SJCRH30 (cell line): ENCODE data around the gene PTBP1. TPM values are rescaled to one million over a fixed set of nuclear protein-coding genes. Genes with fewer than 3 reads are reported as not detected.

Experiments
- DNase-seq, 2 experiments: peaks; one replicate each; pipeline ENCODE4 v3.0.0-alpha.2; 2015 to 2020
- H3K27ac ChIP-seq: fragments of 250-450 bp; sonication (Bioruptor Pico); 2 replicates; pipeline ENCODE4 v1.5.1; 2020; ENCODE audit warnings: mild to moderate bottlenecking, moderate library complexity
- H3K27me3 ChIP-seq: fragments of 250-450 bp; sonication (Bioruptor Pico); 2 replicates; pipeline ENCODE4 v1.5.1; 2020; ENCODE audit warnings: mild to moderate bottlenecking, moderate library complexity
- H3K36me3 ChIP-seq: fragments of 250-450 bp; sonication (Bioruptor Pico); 2 replicates; pipeline ENCODE4 v1.5.1; 2020; ENCODE audit warnings: mild to moderate bottlenecking, moderate library complexity
- H3K4me1 ChIP-seq: fragments of 250-450 bp; sonication (Bioruptor Pico); 2 replicates; pipeline ENCODE4 v1.5.1; 2020; ENCODE audit warnings: mild to moderate bottlenecking, moderate library complexity
- H3K4me3 ChIP-seq: fragments of 250-450 bp; sonication (Bioruptor Pico); 2 replicates; pipeline ENCODE4 v1.5.1; 2020; ENCODE audit warnings: mild to moderate bottlenecking, moderate library complexity
- H3K9me3 ChIP-seq: fragments of 250-450 bp; sonication (Bioruptor Pico); replicated peaks from 2 replicates; pipeline ENCODE4 v1.5.1; 2020; ENCODE audit warnings: mild to moderate bottlenecking, moderate library complexity
- total RNA-seq: library from RNA; depleted of rRNA; stranded (reverse); fragments of >200 nt; shearing (Covaris generic); gene quantifications from 2 replicates; pipeline ENCODE4 v1.2.3, GENCODE V29; 2014

PTBP1 gene
- total RNA-seq, 1 experiment from 2014 or later = 232 TPM

DNA sequence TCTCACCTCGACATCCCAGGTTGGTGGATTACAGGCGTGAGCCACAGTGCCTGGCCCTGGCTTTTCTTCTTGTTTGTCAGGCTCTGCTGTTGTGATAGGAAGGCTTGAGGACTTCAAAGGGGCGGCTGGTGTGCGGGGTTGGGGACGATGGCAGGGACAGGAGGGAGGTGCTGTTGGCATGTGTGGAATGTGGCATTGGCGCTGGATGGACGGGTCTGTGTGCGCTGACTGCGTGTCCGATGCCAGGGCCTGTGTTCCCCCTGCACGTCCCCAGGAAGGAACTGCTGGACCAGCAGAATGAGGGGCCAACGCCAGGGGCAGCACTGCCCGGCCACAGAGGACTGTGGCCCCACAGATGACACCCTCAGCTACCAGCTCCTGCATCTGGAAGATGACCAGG is 12.7 kb upstream of the PTBP1 start:
- H3K27ac ChIP-seq = no peak overlapping the region
- no peak for DNase-seq
- H3K9me3 ChIP-seq = no peaks in the 10 kb centered on the region
- peaks cover 12% of the 10 kb centered on the region; the same call in 1 of the 2 replicates for H3K4me1 ChIP-seq
- no peaks in the 10 kb centered on the region for H3K27me3 ChIP-seq
- no peak overlapping the region for H3K4me3 ChIP-seq
- no peaks in the 10 kb centered on the region for H3K36me3 ChIP-seq

DNA sequence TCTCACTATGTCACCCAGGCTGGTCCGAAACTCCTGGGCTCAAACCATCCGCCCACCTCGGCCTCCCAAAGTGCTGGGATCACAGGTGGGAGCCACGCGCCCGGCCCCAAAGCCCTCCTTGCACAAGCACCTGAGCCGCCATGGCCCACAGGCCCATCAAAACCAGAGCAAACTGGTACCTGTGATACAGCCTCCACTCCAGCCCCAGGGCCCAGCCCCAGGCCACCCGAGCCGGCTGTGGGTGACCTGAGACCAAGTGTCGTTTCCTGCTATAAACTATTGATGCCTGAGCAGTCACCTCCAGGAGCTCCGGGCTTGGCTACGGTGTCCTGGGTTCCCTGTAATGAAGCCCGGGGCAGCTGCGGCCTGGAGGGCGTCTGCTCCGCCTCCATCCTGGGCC is 9.7 kb upstream of the PTBP1 start:
- H3K4me1 ChIP-seq = peaks cover 18% of the 10 kb centered on the region; the same call in 1 of the 2 replicates
- no peaks in the 10 kb centered on the region for H3K36me3 ChIP-seq

DNA sequence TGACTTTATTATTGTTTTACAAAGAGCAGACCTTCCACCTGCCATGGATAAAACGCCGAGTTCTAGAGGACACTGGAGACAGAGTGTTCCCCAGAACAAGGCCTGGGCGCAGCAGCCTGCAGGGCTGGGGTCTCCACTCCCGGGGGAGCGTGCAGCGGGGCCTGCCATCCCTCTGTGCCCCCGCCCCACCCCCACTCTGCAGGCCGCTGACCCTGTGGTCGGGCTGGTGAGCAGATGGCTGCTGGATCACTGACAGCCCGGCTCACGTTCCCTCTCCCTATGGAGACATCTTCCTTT is 8.6 kb upstream of the PTBP1 start:
- Histone ChIP-seq H3K27me3 (no peaks in the 10 kb centered on the region), H3K27ac (peak overlapping the region; percentile 59), H3K36me3 (no peaks in the 10 kb centered on the region), H3K4me1 (peaks cover 18% of the 10 kb centered on the region; the same call in 1 of the 2 replicates), H3K4me3 (peak overlapping the region; percentile 46), H3K9me3 (no peaks in the 10 kb centered on the region)
- no peak for DNase-seq

More for the DNA sequence above, 9.7 kb upstream of the PTBP1 start:
- Histone ChIP-seq H3K27me3 (no peaks in the 10 kb centered on the region), H3K27ac (no peak overlapping the region), H3K4me3 (no peak overlapping the region), H3K9me3 (no peaks in the 10 kb centered on the region)
- DNase-seq = no peak

DNA sequence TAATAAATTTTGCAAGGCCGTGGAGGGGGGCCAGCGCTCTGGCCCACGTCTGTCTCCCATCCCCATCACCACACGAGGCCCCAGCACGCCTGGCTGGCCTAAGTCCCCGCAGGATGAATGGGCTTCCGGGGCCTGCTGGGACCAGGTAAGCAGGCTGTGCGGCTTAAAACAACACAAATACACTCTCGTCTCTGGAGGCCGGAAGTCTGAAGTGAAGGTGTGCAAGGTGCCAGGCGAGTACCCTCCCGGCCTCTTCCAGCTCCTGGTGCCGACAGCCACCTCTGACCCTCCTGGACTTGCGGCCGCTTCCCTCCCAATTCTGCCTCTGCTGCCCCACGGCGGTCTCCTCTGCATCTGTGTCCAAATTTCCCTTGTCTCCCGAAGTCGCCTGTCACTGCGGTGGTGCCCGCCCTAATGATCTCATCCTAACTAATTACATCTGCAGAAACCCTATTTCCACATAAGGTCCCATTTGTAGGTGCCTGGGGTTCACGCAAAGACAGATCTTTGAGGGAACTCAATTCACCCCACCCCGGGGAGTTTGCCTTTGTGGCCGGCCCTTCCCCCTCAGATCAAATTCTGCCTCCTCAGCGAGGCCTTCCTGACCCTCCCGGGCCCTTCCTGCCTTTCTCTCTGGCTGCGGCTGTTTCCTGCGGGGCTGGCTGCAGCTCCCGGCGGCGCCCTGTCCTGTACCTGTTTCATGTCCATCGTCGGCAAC is 8.1 kb upstream of the PTBP1 start:
- peak; percentile 61 to 66 for DNase-seq
- H3K4me1 ChIP-seq = peaks cover 18% of the 10 kb centered on the region; the same call in 1 of the 2 replicates

DNA sequence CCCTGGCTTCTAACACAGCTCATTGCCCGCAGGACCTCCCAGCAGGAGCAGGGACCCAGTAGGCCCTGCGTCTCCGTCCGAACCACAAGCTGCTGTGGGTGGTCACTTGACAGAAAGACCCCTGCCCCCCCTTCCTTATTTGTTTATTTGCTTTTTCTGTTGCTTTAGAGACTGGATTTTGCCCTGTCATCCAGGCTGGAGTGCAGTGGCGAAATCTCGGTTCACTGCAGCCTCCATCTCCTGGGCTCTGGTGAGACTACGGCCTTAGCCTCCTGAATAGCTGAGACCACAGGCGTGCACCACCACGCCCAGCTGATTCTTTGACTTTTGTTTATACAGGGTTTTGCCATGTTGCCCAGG is 7.6 kb upstream of the PTBP1 start:
- H3K27me3 ChIP-seq = no peaks in the 10 kb centered on the region
- peak overlapping the region; percentile 46 for H3K4me3 ChIP-seq
- H3K36me3 ChIP-seq = no peaks in the 10 kb centered on the region
- H3K9me3 ChIP-seq = no peaks in the 10 kb centered on the region
- peak in 1 of 2 experiments; percentile 34 for DNase-seq
- peak overlapping the region; percentile 59 for H3K27ac ChIP-seq
- H3K4me1 ChIP-seq = peaks cover 18% of the 10 kb centered on the region; the same call in 1 of the 2 replicates

More for the DNA sequence above, 8.1 kb upstream of the PTBP1 start:
- Histone ChIP-seq H3K4me3 (peak overlapping the region; percentile 46), H3K27me3 (no peaks in the 10 kb centered on the region), H3K27ac (peak overlapping the region; percentile 59), H3K36me3 (no peaks in the 10 kb centered on the region), H3K9me3 (no peaks in the 10 kb centered on the region)

DNA sequence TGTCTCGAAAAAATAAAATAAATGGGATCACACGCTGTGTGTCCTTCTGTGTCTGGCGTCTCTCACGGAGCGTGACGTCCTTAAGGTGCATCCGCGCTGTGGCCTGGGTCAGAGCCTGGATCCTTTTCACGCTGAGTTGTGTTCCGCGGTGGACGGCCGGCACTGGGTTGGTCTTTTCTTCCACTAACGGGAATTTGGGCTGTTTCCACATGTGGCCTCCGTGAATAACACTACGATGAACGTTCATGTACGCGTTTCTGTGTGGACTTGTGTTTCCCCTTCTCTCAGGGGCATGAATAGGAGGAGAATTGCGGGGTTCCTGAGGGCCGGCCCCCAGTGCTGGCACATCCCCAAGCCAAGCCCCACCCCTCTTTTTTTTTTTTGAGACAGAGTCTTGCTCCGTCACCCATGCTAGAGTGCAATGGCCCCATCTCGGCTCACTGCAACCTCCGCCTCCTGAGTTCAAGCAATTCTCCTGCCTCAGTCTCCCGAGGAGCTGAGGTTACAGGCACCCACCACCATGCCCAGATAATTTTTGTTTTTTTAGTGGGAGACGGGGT is 6.2 kb upstream of the PTBP1 start:
- no peak overlapping the region for H3K4me3 ChIP-seq
- H3K36me3 ChIP-seq = no peaks in the 10 kb centered on the region

DNA sequence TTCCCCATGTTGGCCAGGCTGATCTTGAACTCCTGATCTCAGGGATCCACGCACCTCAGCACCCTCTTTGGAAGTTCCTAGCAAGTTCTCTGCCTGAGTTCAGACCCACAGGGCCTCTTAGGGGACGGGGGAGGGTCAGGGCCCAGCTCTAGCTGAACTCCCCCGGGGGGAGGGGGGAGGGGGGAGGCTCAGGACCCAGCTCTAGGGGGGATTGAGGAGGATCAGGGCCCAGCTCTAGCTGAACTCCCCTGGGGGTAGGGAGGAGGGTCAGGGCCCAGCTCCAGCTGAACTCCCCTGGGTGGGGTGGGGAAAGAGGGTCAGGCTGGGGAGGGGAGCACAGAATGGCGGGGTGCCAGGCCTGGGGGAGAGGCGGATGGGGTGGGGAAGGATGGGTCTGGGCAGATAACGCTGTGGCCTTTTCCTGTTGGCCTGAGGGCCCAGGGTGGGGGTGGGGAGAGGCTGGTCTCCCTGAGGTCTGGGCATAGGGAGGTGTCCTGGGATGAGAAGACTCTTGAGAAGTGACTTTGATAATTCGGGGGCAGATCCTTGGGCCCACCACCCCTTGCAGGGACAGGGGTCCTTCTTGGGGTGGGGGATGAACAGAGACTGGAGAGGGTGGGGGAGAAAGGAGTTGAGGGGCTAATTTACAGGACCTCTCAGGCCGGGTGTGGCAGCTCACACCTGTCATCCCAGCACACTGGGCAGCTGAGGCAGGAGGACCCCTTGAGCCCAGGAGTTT is 5.5 kb upstream of the PTBP1 start:
- no peaks in the 10 kb centered on the region for H3K36me3 ChIP-seq
- no peaks in the 10 kb centered on the region for H3K9me3 ChIP-seq
- no peak for DNase-seq
- H3K4me1 ChIP-seq = peaks cover 18% of the 10 kb centered on the region; the same call in 1 of the 2 replicates
- no peak overlapping the region for H3K27ac ChIP-seq
- H3K4me3 ChIP-seq = no peak overlapping the region
- H3K27me3 ChIP-seq = no peaks in the 10 kb centered on the region

More for the DNA sequence above, 6.2 kb upstream of the PTBP1 start:
- no peaks in the 10 kb centered on the region for H3K27me3 ChIP-seq
- peaks cover 18% of the 10 kb centered on the region; the same call in 1 of the 2 replicates for H3K4me1 ChIP-seq
- no peaks in the 10 kb centered on the region for H3K9me3 ChIP-seq
- DNase-seq = no peak
- no peak overlapping the region for H3K27ac ChIP-seq

DNA sequence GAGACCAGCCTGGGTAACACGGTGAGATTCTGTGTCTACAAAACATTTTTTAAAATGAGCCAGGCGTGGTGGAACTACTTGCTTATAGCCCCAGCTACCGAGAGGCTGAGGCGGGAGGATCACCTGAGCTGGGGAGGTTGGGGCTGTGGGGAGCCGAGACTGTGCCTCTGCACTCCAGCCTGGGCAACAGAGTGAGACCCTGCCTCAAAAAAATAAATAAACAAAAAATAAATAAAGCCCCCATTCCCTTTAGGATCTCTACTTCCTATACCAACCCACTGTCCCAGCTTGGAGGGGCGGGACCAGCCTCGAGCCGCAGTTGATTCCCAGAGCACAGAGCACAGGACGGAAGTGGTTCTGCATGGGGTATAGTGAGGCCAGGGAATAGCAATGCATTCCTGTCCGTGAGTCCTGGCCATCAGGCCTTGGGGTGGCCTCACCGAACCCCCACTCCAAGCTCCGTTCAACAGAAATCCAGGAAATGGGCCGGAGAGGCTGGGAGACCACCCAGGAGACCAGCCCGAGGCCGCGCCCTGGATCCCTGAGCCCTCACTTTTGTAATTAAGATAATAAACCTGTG is 4.9 kb upstream of the PTBP1 start:
- Histone ChIP-seq H3K4me3 (no peak overlapping the region), H3K36me3 (no peaks in the 10 kb centered on the region), H3K9me3 (no peaks in the 10 kb centered on the region), H3K4me1 (peaks cover 18% of the 10 kb centered on the region; the same call in 1 of the 2 replicates), H3K27me3 (no peaks in the 10 kb centered on the region), H3K27ac (no peak overlapping the region)
- DNase-seq = peak in 1 of 2 experiments; percentile 54

DNA sequence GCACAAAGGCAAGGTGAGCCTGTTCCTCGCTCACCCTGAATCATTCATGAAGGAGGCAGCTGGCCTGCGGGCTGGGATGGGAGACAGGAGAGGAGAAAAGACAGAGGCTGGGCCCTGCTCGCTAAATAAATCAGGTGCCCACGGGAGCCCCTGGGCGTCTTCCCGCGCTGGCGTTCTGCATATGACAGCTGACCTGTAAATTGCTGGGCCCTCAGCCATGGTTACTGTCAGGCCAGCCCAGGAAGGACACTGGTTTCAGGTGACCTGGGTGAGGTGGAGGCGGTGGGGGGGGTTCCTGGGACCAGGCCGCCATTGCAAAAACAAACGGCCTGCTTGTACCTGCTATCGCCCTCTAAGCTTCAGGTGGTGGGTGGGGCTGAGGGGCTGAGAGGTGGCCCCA is 3.4 kb upstream of the PTBP1 start:
- H3K4me1 ChIP-seq = peaks cover 12% of the 10 kb centered on the region; the same call in 1 of the 2 replicates
- H3K36me3 ChIP-seq = peaks cover 9% of the 10 kb centered on the region
- H3K27ac ChIP-seq = no peak overlapping the region
- H3K27me3 ChIP-seq = no peaks in the 10 kb centered on the region
- no peak for DNase-seq
- no peak overlapping the region for H3K4me3 ChIP-seq
- H3K9me3 ChIP-seq = no peaks in the 10 kb centered on the region

DNA sequence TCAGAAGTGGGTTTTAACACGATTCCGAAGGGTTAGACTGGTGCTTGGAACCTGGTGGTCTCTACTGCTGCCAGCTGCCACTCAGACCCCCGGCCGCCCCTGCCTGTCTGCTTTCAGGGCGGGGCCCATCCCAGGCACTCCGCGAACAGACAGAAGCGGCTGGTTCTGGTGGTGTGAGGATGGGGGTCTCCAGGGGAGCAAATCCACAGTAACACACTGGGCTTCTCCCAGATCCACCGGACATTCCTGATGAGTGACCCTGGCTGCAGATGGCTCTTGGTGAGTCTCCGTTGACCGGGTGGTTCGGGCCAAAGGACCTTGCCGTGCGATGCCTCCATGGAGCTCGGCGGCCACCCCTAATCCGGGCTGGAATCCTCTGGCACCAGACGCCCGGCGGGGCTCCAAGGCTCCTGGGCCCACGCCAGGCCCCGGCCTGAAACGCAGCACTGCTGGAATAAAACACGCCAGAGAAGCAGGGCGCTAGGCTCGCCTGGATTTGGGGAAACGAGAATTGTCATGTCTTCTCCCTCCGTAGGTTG is 2.1 kb upstream of the PTBP1 start:
- Histone ChIP-seq H3K27ac (no peak overlapping the region), H3K4me3 (no peak overlapping the region), H3K9me3 (no peaks in the 10 kb centered on the region), H3K27me3 (no peaks in the 10 kb centered on the region), H3K4me1 (peaks cover 7% of the 10 kb centered on the region; the same call in 1 of the 2 replicates), H3K36me3 (peaks cover 20% of the 10 kb centered on the region)
- DNase-seq = no peak

DNA sequence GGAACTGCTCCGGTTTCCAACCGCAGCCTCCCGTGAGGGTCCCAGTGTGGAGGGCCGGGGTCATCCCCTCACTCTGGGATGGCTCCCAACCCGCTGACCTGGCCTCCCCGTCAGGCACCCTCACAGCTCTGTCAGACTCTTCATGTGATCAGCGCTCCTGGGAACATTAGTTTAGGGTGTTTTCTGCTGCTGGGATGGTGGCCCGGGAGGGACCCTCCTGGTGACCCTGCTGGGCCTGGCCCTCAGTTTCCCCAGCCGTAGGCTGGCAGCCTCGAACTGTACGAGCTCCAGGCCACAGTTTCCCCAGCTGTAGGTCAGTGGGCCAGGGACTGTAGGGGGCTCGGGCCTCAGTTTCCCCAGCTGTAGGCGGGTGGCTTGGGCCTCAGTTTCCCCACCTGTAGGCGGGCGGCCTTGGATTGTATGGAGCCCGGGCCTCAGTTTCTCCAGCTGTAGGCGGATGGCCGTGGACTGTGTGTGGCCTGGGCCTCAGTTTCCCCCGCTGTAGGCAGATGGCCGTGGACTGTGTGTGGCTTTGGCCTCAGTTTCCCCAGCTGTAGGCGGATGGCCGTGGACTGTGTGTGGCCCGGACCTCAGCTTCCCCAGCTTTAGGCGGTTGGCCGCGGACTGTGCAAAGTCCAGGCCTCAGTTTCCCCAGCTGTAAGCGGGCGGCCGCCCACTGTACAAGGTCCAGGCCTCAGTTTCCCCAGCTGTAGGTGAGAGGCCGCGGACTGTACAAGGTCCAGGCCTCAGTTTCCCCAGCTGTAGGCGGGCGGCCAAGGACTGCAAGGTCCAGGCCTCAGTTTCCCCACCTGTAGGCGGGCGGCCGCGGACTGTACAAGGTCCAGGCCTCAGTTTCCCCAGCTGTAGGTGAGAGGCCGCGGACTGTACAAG is 1.3 kb upstream of the PTBP1 start:
- H3K4me1 ChIP-seq = peaks cover 7% of the 10 kb centered on the region; the same call in 1 of the 2 replicates
- no peak overlapping the region for H3K27ac ChIP-seq

DNA sequence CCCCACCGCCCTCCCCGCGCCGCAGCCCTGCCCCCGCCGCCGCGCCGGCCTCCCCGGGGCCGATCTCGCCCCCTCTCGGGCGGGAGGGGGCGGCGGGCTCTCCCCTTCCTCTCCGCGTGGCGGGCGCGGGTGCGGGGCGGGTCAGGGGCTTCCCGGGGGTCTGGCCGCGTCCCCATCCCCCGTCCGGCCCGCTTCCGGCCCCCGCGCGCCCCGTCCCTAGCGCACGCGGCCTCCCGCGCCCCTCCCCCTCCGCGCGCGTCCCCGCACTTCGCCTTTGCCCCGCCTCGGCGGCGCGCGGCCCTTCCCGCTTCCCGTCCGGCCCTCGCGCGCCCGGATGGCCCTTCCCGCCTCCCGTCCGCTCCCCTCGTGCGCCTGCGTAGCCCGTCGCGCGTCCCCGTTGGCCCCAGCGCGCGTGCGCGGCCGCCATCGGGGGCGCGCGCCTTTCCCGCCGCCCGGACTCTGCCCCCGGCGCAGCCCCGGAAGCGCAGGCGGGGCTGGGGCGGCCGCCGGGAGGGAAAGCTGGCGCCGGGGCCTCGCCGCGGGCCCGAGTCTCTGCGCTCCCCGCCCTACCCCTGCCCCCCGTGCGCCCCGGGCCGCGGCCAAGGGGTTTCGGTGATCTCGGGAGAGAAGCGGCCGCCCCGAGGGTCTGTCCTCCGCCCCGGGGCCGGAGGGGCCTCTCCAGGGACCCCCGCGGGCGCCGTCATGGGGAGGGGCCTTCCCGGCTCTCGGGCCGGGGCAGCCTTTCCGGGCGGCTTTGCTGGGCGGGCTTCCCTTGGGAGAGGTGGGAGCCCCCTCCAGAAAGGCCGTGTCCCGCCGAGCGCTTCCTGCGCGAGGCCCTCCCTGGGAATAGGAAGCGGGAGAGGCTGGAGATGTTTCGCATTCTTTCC is 519 bp downstream of the PTBP1 start:
- peak overlapping the region; percentile 99 for H3K4me3 ChIP-seq
- peak; percentile 84 to 87 for DNase-seq
- peaks cover 45% of the 10 kb centered on the region for H3K36me3 ChIP-seq
- no peaks in the 10 kb centered on the region for H3K27me3 ChIP-seq
- peaks cover 3% of the 10 kb centered on the region; the same call in 1 of the 2 replicates for H3K4me1 ChIP-seq
- H3K27ac ChIP-seq = peak overlapping the region; percentile 77
- H3K9me3 ChIP-seq = no peaks in the 10 kb centered on the region

More for the DNA sequence above, 1.3 kb upstream of the PTBP1 start:
- Histone ChIP-seq H3K9me3 (no peaks in the 10 kb centered on the region), H3K36me3 (peaks cover 27% of the 10 kb centered on the region), H3K4me3 (peak overlapping the region; percentile 61), H3K27me3 (no peaks in the 10 kb centered on the region)
- DNase-seq = no peak

DNA sequence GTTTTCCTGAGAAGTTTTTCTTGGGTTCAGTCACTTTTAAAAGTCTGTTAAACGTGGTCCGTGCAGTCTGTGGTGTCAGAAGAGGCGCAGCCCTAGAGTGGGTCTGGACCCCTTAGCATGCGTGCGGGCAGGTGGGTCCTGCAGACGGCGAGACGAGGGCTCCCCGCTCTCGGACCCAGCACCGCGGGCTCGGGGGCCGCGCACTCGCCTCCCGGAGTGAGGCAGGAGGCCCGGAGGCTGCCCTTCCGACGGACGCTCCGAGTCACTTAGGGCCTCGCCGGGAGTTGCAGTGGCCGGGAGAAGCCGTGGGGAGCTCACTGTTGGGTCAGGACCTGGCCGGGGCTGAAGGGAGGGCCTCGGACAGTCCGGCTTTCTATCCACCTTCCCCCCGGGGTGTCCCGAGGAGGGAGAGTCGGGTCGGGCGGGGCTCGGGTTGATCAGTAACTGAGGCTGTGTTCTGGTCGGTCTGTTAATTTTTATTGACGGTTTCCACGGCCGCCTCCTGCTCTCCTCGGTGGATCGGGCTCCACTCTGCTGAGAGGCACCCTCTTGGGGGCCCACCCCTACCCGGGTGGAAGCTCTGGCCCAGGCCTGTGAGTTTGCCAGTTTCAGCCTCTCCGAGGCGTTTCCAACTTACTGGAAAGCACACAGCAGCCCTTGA is 1.3 kb downstream of the PTBP1 start:
- peak overlapping the region; percentile 77 for H3K27ac ChIP-seq
- DNase-seq = no peak

More for the DNA sequence above, 1.3 kb downstream of the PTBP1 start:
- H3K4me3 ChIP-seq = peak overlapping the region; percentile 99
- H3K36me3 ChIP-seq = peaks cover 53% of the 10 kb centered on the region
- H3K9me3 ChIP-seq = no peaks in the 10 kb centered on the region
- H3K4me1 ChIP-seq = peaks cover 3% of the 10 kb centered on the region; the same call in 1 of the 2 replicates
- H3K27me3 ChIP-seq = no peaks in the 10 kb centered on the region
